CMK (cell line): Measurements from ENCODE around the gene TRAPPC10.

Experiments used
- DNase-seq: peaks from one replicate; pipeline ENCODE4 v3.0.0-alpha.2; 2010; ENCODE audit warnings: low read depth

Gene TRAPPC10

GRCh38 chr21:44067011-44067839 lies 55.1 kb downstream of the TRAPPC10 start:
- DNase-seq = no peak

- DNase-seq = no peak
Measured at GRCh38 chr21:44070391-44070790, 58.3 kb downstream of the TRAPPC10 start.

- DNase-seq = no peak
Measured at GRCh38 chr21:44071359-44072104, 59.4 kb downstream of the TRAPPC10 start.

- no peak for DNase-seq
Measured at GRCh38 chr21:44072111-44072510, 60.0 kb downstream of the TRAPPC10 start.

GRCh38 chr21:44074315-44074958 lies 62.3 kb downstream of the TRAPPC10 start:
- DNase-seq = no peak

- DNase-seq = no peak
Measured at GRCh38 chr21:44076316-44076715, 64.2 kb downstream of the TRAPPC10 start.

GRCh38 chr21:44078411-44078981 lies 66.4 kb downstream of the TRAPPC10 start:
- DNase-seq = no peak

GRCh38 chr21:44079446-44079845 lies 67.3 kb downstream of the TRAPPC10 start:
- no peak for DNase-seq

- DNase-seq = no peak
Measured at GRCh38 chr21:44079846-44080245, 67.7 kb downstream of the TRAPPC10 start.

- DNase-seq = no peak
Measured at GRCh38 chr21:44082648-44083440, 70.7 kb downstream of the TRAPPC10 start.

GRCh38 chr21:44083631-44084291 lies 71.7 kb downstream of the TRAPPC10 start:
- no peak for DNase-seq

GRCh38 chr21:44084496-44085241 lies 72.6 kb downstream of the TRAPPC10 start:
- no peak for DNase-seq

- DNase-seq = no peak
Measured at GRCh38 chr21:44085491-44086321, 73.6 kb downstream of the TRAPPC10 start.

- DNase-seq = no peak
Measured at GRCh38 chr21:44086636-44087425, 74.7 kb downstream of the TRAPPC10 start.

GRCh38 chr21:44087426-44088400 lies 75.6 kb downstream of the TRAPPC10 start:
- peak; percentile 94 for DNase-seq

- DNase-seq = no peak
Measured at GRCh38 chr21:44088401-44088780, 76.3 kb downstream of the TRAPPC10 start.
